GM13976 (cell line): ENCODE results near the gene UXS1.

Source experiments
- DNase-seq: peaks from one replicate; pipeline ENCODE4 v3.0.0; 2012; ENCODE audit warnings: low spot score
- in situ Hi-C: fragments of 300-500 bp; cut with MboI; formaldehyde crosslinking; loops from one replicate; pipeline ENCODE4 v1.12.0; 2022; ENCODE audit warnings: low sequenced_read_pairs, mixed read lengths, inconsistent platforms; ENCODE audit not compliant: unreplicated experiment
- TF ChIP-seq, protein P1 (sequence below): IDR thresholded peaks from 2 replicates; pipeline ENCODE4 v1.5.1; 2012; ENCODE audit warnings: borderline replicate concordance, mild to moderate bottlenecking; ENCODE audit not compliant: insufficient read depth; ENCODE audit errors: extremely low read depth, missing control alignments, control extremely low read depth

Gene UXS1

DNA sequence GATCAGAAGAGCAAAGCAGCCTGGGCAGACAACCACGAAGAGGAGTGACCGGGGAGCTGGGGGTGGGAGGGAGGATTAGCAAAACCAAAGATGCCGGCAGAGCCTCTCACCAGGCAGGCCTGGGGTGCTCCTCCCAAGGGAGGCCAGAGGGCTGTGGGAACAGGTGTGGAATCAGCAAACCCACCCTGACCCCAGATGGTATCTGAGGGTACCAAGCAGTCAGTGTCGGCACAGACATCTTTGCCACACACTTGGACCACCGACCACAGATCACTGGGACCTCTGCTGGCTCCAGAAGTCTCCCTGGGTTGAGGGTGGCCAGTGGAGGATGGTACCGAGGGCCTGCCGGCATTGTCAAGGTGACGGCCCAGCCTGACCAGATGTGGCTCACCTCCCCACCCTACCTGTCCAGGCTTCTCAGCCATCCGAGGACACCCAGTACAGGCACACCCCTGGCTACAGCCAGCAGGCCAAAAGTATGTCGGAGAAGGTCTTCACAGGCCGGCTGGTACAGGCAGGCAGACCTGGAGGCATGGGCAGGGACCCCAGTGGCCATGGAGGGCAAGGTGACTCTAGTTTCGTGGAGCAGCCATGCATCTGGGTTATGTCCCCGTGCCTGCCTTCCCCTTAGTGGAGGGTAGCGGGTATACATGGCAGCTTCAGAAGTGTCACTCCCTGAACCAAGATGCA, 82.1 kb downstream of the UXS1 start:
- in situ Hi-C loops = loop anchor here (25.0 kb wide), 1 partner anchor 425 kb away; no protein-coding TSS in a partner anchor
- DNase-seq = no peak
- TF ChIP-seq, protein P1, sequence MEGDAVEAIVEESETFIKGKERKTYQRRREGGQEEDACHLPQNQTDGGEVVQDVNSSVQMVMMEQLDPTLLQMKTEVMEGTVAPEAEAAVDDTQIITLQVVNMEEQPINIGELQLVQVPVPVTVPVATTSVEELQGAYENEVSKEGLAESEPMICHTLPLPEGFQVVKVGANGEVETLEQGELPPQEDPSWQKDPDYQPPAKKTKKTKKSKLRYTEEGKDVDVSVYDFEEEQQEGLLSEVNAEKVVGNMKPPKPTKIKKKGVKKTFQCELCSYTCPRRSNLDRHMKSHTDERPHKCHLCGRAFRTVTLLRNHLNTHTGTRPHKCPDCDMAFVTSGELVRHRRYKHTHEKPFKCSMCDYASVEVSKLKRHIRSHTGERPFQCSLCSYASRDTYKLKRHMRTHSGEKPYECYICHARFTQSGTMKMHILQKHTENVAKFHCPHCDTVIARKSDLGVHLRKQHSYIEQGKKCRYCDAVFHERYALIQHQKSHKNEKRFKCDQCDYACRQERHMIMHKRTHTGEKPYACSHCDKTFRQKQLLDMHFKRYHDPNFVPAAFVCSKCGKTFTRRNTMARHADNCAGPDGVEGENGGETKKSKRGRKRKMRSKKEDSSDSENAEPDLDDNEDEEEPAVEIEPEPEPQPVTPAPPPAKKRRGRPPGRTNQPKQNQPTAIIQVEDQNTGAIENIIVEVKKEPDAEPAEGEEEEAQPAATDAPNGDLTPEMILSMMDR = no peak

DNA sequence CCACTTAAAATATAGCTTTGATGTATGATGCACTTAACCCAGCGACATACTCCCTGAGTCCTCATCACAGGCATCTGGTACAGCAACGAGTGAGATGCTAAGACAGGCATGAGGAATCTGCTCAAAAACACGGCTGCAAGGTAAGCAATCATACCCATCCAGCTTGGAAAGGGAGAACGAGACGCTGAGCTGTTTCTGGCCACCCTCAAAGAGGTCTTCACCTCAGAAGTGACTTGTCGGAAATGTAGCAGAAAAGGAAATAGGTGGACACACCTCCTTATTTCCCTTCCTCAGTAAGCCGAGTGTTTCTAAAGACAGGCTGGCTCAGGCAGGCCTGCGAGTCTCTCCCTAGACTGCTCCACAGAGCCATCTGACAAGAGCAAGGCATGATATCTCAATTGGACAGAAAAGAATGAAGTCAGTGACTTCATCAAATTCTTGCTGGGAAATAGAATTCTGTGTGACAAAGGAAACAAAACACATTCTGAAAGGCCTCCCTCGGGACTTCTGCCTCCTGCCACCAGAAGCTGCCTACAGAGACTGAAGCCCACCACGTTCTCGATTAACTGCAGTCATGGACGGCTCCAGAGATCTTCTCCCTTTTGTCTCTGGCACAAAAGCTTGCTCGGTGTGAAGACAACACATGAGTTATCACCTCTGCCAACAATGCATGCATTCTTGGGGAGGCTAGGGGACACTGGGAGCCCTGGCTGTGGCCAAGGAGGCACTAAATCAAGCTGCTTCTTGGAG, 84.3 kb downstream of the UXS1 start:
- in situ Hi-C loops = loop anchor here (25.0 kb wide), 1 partner anchor 427 kb away; no protein-coding TSS in a partner anchor
- TF ChIP-seq, protein P1 = no peak
- DNase-seq = no peak

DNA sequence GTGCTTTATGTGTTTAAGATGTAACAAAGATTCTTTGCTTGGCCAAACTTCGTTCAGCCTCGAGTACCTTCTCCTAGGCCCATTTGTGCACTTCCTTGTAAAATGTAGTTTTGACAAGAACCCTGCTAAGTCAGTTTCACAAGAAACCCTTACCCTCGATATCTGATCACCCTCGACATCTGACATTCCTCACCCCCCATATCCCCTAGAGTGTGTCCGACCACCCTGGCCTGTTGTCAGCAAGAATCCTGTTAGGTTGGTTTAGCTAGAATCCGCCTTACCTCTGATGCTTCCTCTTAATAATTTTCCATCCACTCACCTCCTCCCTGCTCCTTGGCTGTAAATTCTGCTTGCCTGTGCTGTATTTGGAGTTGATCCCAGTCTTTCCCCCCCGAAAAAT, 85.3 kb downstream of the UXS1 start:
- TF ChIP-seq, protein P1 = no peak
- in situ Hi-C loops = loop anchor here (25.0 kb wide), 1 partner anchor 429 kb away; no protein-coding TSS in a partner anchor
- no peak for DNase-seq

DNA sequence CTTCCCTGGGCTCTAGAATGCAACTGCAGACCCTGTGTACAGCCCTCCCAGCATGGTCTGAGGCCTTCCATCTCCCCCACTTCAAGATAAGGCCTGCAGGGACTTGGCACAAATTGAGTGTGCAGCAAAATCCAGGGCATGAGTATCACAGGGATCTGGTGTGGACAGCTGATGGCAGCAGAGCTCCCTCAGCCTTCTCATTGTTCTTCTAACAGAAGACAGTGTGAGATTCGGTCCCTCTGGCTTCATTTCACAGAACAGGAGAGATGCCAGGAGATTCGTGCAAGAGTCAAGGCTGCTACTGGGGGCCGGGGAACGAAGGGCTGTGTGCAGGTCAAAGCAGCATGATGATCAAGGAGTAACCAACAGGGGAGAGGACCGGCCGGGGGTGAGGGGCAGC, 85.8 kb downstream of the UXS1 start:
- in situ Hi-C loops = loop anchor here (25.0 kb wide), 1 partner anchor 429 kb away; no protein-coding TSS in a partner anchor
- TF ChIP-seq, protein P1 = peak; percentile 31
- DNase-seq = no peak

DNA sequence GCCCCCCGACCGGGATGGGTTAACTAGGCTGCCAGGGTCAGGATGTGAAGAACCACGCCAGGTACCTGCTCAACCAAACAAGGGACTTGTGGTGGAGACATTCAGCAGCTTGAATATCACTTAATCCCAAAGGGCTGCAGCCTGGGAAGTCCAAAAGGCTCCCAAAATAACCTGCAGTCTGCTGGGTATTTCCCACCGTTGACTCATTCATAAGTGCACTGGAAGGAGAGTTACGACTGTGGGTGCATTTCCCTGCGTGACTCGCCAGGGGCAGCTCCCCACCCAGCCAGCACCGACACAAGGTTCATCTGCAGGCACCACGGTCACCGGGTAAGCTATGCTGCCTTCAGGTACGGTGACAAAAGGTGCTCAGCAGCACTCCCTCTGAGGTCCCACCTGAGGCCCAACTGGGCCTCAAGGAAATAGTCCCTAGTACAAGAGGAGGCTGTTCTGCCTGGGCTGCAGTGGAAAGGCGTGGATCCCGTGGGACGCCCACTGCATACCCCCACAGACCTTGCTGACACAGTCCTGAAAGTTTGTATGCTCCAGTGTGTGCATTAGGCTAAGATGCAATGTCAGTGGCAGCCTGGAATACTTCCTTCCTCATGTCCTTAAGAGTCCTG, 86.5 kb downstream of the UXS1 start:
- in situ Hi-C loops = loop anchor here (25.0 kb wide), 1 partner anchor 430 kb away; no protein-coding TSS in a partner anchor
- DNase-seq = peak; percentile 76
- TF ChIP-seq, protein P1 = no peak

DNA sequence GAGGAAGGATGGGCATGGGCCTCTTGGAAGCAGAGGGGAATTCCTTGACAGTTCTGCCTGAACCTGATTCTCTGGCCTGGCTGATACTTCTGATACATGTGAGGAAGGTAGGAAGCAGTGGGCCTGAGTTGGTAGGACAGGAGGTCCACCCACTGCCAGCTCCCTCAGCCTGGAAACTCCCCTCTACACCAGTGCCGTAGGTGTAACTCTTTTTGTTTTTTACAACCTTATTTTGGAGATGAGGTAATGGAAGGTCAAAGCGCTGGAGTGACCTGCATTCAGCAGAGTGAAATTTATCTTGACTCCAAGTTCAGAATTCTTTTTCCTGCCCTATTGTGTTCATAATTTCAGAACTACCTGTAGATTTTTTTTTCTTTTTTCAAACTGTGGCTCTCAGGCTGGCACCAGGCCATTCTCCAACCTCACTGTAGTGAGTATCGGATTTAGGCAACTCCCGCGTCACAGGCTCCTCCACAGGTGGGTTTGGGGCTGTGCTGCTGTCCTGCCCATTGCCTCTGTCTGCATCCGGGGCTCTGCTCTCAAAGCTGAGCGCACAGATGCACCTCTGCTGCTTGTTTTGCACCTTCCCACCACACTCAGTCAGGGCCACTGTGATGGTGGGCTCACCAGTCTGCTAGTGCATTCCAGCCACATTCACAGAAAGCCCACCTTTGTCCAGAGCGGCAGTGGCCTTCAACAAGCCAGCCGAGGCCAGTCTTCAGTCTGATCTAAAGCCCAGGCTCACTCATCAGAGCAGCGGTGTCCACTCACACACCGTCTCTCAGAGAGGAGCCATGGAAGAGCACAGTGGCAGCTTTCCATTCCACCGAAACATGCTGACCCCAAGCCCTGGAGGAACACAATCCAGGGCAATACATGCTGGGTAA, 87.2 kb downstream of the UXS1 start:
- DNase-seq = peak; percentile 68
- TF ChIP-seq, protein P1 = no peak
- in situ Hi-C loops = loop anchor here (25.0 kb wide), 1 partner anchor 430 kb away; no protein-coding TSS in a partner anchor
